ENCODE results near the gene EXOC2.

Gene EXOC2

DNA sequence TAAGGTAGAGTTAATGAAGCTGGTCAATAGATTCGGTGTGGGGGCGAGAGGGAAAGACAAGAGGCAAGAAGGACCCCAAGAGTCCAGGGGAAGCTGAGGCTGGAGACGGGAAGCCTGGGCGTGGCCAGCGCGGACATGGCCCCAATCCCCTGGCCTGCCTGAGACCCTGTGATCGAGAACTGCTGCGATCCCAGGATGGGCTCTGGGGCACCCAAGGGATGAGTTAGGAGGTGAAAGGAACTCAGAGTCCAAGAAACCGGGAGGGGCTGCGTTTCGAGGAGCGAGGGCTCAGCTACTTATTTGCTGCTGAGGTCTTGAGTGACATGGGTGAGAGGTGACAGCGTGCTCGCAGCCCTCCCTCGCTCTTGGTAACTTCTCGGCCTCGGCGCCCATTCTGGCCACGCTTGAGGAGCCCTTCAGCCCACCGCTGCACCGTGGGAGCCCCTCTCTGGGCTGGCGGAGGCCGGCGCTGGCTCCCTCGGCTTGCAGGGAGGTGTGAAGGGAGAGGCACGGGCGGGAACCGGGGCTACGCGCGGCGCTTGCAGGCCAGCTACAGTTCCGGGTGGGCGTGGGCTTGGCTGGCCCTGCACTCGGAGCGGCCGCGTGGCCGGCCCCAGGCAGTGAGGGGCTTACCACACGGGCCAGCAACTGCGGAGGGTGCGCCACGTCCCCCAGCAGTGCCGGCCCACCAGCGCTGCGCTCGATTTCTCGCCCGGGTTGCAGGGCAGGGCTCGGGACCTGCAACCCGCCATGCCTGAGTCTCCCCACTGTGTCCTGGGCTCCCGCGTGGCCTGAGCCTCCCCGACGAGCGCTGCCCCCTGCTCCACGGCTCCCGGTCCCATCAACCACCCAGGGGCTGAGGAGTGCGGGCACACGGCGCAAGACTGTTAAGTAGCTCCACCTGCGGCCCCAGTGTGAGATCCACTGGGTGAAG lies 243.2 kb downstream of the EXOC2 start:
- Histone ChIP-seq H3K27me3 (ENCODE audit: low read depth) (no peaks in the 10 kb centered on the region), H3K4me1 (no peaks in the 10 kb centered on the region)
- in situ Hi-C loops (cut with MboI; ENCODE audit: low sequenced_read_pairs): no loop called here

DNA sequence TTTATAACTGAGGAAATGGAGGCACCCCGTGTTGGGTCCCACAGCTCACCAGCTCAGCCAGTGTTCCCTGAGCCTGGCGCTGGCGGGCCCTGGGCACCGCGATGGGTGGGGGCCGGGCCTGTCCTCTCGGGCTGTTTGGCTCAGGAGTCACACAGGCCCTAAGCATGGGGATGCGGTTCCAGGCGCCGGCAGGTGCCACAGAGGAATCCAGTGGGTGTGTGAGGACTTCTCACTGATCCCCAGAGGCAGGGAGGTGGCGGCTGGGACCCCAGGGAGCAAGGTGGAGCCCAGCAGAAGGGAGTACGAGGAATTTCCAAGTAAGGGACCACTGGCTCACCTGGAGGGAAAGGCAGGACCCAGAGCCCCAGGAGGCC lies 243.9 kb downstream of the EXOC2 start:
- H3K27me3 ChIP-seq (ENCODE audit: low read depth): no peaks in the 10 kb centered on the region
- no peak for DNase-seq (ENCODE audit: low spot score in 2 of 2)
- H3K9me3 ChIP-seq: no peaks in the 10 kb centered on the region
- H3K4me1 ChIP-seq: no peaks in the 10 kb centered on the region
- H3K36me3 ChIP-seq (replicated peaks): no peaks in the 10 kb centered on the region
- in situ Hi-C loops (cut with MboI; ENCODE audit: low sequenced_read_pairs): no loop called here
- no peak overlapping the region for H3K4me3 ChIP-seq

More for the DNA sequence above, 243.2 kb downstream of the EXOC2 start:
- H3K4me3 ChIP-seq: no peak overlapping the region
- DNase-seq (ENCODE audit: low spot score in 2 of 2): no peak
- no peaks in the 10 kb centered on the region for H3K9me3 ChIP-seq
- no peaks in the 10 kb centered on the region for H3K36me3 ChIP-seq (replicated peaks)

DNA sequence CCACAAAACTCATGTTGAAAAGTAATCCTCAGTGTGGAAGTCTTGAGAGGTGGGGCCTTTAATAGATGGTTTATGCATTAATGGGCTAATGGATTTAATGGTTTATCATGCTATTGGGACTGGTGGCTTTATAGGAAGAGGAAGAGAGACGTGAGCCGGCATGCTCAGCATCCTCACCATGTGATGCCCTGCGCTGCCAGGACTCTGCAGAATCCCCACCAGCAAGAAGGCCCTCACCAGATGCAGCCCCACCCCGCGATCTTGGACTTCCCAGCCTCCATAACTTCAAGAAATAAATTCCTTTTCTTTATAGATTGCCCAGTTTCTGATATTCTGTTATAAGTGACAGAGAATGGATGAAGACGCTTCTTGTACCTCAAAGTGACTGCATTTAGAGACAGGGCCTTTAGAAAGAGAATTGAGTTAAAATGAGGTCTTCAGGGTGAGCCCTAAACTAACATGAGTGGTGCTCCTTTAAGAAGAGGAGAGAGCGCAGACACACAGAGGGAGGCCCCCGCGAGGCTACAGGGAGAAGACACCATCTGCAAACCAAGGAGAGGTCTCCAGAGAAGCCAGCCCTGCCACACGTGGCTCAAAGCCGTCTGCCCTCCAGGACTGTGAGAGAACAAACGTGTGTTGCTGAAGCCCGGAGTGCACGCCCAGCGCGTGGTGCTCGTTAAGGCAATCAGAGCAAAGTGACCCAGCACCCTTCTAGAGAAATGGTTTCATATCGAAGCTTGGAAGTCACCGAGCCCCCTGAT lies 244.5 kb downstream of the EXOC2 start:
- H3K9me3 ChIP-seq: no peaks in the 10 kb centered on the region
- H3K27me3 ChIP-seq (ENCODE audit: low read depth): no peaks in the 10 kb centered on the region
- H3K4me1 ChIP-seq: no peaks in the 10 kb centered on the region
- in situ Hi-C loops (cut with MboI; ENCODE audit: low sequenced_read_pairs): no loop called here
- H3K4me3 ChIP-seq: no peak overlapping the region
- no peaks in the 10 kb centered on the region for H3K36me3 ChIP-seq (replicated peaks)
- no peak for DNase-seq (ENCODE audit: low spot score in 2 of 2)

DNA sequence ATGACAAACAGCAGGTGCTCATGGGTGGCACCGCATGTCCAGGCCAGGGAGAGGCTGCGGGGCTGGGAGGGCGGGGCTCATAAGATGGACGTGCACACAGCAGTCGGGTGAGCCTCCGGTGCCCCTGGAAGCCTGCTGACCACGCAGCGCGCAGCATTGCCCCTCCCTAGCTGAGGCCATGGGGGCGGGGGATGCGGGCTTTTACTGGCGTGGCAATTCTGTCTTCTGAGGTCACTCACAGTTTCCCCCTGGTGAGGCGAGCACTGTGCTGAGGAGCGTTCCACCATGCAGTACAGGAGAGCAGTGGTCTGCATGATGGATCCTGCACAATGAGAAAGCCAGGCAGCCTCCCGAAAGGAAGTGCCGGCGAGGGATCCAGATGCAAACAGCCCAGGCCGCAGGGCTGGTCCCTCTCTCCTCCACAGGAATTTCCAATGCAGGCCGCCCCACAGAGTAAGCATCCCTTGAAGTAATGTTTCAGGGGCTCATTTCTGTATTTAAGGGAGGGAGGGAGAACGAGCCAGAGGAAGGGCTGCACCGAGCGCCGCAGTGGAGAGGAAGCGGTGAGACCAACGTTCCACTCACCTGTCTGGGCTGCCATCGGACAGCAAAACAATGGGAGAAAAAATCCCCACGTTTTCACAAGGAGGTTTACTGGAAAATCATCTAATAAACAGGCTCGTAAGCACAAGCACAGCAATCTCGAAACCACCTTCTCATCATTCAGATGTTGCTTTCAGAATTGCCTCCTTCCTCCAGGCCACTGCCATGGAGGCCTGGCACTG lies 245.4 kb downstream of the EXOC2 start:
- H3K36me3 ChIP-seq (replicated peaks): no peaks in the 10 kb centered on the region
- no peaks in the 10 kb centered on the region for H3K9me3 ChIP-seq
- no peak overlapping the region for H3K4me3 ChIP-seq
- no peak for DNase-seq (ENCODE audit: low spot score in 2 of 2)
- no peaks in the 10 kb centered on the region for H3K27me3 ChIP-seq (ENCODE audit: low read depth)
- H3K4me1 ChIP-seq: no peaks in the 10 kb centered on the region
- in situ Hi-C loops (cut with MboI; ENCODE audit: low sequenced_read_pairs): no loop called here

DNA sequence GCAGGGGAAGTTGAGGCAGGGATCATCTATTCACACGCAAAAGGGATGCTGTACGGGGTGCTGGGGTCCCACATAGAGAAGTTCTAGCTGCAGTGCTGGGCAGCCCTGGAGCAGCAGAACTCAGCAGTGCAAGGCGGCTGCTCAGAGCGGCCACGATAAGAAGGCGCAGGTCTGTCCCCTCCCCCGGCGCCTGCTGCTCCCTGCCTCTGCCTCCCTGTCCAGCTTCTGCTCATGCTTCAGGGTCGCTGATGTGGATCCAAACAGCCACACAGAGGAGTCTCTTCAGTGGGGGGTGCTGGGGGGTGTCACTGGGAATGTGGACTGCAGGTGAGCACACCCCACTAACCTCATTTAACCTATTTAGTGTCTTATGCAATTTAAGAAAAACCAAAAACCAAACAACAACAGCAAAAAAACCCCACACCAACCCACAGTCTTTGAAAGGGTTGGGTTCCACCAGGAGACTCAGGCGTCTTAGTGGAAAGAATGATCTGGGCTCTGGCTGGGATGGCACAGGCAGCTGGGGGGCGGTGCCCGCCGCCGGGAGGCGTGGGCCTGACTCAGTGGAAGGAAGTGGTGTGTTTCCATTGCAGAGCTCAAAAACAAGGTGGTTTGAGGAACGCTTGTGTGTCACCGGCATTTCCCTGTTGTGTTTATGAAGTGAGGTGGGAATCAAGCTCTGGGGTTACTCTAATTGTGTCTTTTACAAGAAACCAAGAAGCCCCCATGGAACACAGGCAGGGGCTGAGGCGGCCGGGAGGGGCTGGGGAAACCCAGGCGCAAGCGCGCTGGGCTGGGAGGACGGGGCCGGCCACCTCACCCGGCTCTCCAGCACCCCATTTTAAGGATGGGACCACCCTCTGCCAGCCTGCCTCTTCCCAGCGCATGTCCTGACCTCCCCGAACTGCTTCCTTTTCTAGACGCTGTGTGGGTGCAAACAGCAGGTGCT lies 246.2 kb downstream of the EXOC2 start:
- H3K9me3 ChIP-seq: no peaks in the 10 kb centered on the region
- no peak for DNase-seq (ENCODE audit: low spot score in 2 of 2)
- H3K36me3 ChIP-seq (replicated peaks): no peaks in the 10 kb centered on the region
- no peak overlapping the region for H3K4me3 ChIP-seq
- no peaks in the 10 kb centered on the region for H3K4me1 ChIP-seq
- in situ Hi-C loops (cut with MboI; ENCODE audit: low sequenced_read_pairs): no loop called here
- H3K27me3 ChIP-seq (ENCODE audit: low read depth): no peaks in the 10 kb centered on the region

DNA sequence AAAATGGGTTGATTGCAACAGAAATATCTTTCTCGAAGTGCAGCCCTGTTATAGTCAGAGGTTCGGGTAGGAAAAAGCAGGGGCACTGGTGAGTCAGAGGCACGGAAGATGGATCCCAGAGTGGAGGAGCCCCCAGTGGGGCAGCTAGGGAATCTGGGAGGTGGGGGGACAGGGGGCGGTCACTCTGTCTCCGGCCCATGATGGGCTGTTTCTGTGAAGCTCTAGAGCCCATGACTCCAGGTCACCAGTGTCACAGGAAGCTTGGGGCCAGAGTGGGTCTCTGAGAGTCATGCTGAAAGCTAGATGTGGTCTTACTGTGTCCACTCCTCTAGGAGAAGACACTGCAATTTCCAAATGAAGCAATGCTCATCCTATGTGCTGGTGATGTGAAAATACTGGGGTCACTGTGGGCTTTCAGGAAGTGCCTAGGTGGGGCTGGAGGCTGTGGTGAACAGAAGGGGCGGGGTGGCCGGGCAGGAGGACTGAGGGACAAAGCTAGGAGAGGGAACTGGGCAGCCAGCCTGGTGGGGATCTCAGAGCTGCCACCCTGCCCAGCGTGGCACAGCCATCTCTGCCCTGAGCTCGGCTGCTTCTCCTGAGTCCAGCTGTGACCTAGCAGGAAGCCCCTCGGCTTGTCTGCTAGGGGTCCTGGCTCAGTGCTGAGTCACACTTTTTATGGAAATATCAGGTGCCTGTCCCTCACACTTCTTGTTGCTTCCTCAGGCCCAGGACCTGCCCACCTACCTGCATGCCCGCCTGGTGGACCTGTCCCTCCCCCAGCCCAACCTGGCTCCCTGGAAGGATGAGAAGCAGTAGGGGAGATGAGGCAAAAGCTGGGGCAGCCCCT lies 247.1 kb downstream of the EXOC2 start:
- no peaks in the 10 kb centered on the region for H3K4me1 ChIP-seq
- no peak overlapping the region for H3K4me3 ChIP-seq
- in situ Hi-C loops (cut with MboI; ENCODE audit: low sequenced_read_pairs): no loop called here
- H3K36me3 ChIP-seq (replicated peaks): no peaks in the 10 kb centered on the region
- no peaks in the 10 kb centered on the region for H3K9me3 ChIP-seq
- no peaks in the 10 kb centered on the region for H3K27me3 ChIP-seq (ENCODE audit: low read depth)
- no peak for DNase-seq (ENCODE audit: low spot score in 2 of 2)

DNA sequence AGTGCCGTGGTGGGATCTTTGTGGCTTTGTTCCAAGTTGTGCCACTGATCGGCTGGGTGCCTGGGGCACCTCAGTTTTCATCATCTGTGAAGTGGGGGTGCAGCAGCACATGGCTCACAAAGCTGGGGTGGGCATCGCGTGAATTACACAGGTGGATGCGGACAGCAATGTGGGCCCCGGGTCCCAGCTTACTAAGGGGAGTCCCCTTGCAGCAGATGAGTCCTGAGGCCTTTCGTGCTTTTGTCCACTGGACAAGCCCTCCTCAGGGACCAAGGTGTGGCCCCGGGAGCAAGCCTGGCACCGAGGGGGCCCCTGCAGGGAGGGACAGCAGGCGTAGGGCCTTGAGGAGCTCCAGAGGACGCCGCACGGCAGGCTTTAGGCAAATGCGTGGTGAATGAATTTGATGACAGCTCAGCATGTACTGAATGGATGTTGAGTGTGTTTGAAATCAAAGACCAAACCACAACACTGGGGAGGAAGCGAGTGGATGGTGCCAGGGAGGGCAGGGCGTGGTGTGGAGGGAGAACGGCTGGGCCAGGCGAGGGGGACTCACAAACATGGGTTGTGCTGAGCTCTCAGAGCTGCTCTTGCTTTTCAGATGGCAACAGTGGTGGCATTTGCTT lies 248.2 kb downstream of the EXOC2 start:
- in situ Hi-C loops (cut with MboI; ENCODE audit: low sequenced_read_pairs): no loop called here
- no peak for DNase-seq (ENCODE audit: low spot score in 2 of 2)
- Histone ChIP-seq H3K36me3 (replicated peaks) (no peaks in the 10 kb centered on the region), H3K9me3 (no peaks in the 10 kb centered on the region), H3K4me3 (no peak overlapping the region), H3K4me1 (no peaks in the 10 kb centered on the region), H3K27me3 (ENCODE audit: low read depth) (no peaks in the 10 kb centered on the region)

DNA sequence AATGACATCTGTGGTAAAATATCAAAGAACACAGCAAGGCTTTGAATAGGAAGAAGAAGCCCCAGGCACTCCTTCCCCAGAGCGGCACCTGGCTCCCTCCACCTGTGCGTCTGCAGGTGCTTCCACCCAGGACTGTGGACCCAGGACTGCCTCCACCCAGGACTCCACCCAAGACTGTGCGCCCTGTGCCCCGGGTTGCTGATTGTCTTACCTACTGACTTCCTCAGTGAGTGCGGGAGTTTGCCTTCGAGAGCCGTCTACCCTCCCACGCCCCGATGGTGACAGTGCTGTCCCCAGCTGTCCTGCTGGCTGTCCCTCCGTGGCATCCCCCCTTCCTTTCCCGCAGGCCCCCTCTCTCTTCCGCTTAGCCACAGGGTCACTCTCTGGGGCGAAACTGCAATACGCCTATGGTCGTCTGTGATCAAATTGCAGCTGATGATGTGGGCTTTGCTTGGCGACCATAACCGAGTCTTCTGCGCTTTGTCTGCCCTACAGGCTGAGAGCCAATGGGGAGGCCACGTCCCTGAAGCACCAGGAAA lies 249.2 kb downstream of the EXOC2 start:
- in situ Hi-C loops (cut with MboI; ENCODE audit: low sequenced_read_pairs): no loop called here
- no peaks in the 10 kb centered on the region for H3K27me3 ChIP-seq (ENCODE audit: low read depth)
- no peaks in the 10 kb centered on the region for H3K36me3 ChIP-seq (replicated peaks)
- DNase-seq (ENCODE audit: low spot score in 2 of 2): no peak
- H3K4me3 ChIP-seq: no peak overlapping the region
- H3K9me3 ChIP-seq: no peaks in the 10 kb centered on the region
- no peaks in the 10 kb centered on the region for H3K4me1 ChIP-seq

DNA sequence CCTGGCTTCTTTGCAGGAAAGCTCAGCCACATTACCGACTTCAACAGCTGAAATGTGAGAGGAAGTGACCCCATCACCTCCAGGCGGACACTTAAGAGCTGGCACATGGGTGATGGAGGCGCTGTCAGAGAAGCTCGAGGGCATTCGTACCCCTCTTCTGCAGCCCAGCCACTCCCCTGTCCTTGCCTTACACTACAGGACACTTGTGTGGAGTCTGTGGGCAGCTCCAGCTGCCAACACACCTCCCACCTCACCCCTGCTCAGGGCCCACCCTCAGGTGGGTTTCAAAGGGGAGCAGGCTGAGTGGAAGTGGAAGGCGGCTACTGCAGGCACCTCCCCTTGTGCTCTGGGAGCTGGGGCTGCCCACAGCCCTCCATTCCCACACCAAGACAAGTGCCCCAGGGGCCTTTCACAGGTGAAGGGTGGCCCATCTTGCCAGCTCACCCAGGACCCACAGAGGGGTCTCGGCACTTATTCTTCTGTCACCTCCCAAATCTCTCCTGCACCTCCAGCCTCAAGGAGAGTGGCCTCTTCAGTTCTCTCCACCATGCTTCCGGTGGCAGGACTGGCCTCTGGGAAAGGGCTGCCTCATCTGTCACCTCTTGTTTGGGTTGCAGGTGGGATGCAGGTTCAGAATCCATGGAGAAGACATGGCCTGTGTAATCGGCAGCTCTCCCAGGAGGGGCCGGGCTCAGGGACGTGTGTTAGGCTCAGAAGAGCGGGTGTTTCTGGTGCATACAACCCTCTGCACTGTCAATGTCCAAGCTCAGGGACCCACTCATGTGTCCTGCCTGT lies 251.6 kb downstream of the EXOC2 start:
- in situ Hi-C loops (cut with MboI; ENCODE audit: low sequenced_read_pairs): no loop called here
- Histone ChIP-seq H3K36me3 (replicated peaks) (no peaks in the 10 kb centered on the region), H3K4me1 (no peaks in the 10 kb centered on the region), H3K27me3 (ENCODE audit: low read depth) (no peaks in the 10 kb centered on the region), H3K9me3 (no peaks in the 10 kb centered on the region), H3K4me3 (no peak overlapping the region)
- no peak for DNase-seq (ENCODE audit: low spot score in 2 of 2)

DNA sequence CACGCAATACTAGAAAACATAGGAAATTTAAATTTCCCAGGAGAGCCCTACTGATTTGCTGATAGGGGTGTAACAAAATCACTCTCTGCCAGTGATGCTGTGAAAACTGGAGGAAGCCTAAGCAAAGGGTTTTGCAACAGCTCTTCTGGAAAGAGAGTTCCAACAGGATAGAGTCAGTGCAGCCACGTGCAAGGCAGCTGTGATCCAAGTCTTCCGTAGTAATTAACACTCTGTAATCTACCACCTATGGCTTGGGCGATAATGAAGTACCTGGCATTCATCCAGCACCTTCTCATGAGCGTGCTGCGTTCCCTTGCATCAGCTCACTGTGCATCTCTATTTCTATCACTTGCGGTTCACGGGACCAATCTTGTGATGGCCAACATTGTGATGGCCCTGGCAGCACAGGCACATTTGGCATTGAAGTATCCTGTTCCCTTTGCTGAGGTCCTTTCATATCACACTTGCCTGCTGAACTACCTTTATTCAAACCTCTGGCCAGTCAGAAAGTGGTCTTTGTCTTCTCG lies 253.2 kb downstream of the EXOC2 start:
- H3K4me3 ChIP-seq: no peak overlapping the region
- in situ Hi-C loops (cut with MboI; ENCODE audit: low sequenced_read_pairs): no loop called here
- H3K4me1 ChIP-seq: no peaks in the 10 kb centered on the region
- no peaks in the 10 kb centered on the region for H3K27me3 ChIP-seq (ENCODE audit: low read depth)
- H3K36me3 ChIP-seq (replicated peaks): no peaks in the 10 kb centered on the region
- no peak for DNase-seq (ENCODE audit: low spot score in 2 of 2)
- H3K9me3 ChIP-seq: no peaks in the 10 kb centered on the region

DNA sequence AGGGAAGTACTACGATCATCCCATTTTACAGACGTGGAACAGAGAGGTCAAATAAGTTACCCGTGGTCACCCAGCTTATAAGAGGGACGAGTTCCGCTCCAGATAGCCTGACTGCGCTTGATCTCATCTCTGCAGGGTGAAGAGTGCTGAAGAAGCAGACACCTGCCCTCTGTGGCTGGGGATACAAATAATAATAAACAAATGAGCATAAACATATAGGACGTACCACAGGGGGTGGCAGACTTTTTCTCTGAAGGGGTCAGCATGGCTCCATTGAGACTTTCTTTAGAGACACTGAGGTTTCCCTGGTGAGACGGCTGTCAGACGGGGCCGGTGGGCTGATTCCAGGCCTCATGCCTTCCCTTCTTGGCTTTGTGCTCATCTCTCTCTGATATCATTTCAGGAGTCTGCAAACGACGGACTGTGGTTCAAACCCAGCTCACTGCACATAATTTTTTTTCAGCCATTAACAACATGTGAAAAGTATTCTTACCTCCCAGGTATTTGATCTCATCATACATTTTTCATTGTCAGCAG lies 254.2 kb downstream of the EXOC2 start:
- Histone ChIP-seq H3K4me1 (no peaks in the 10 kb centered on the region), H3K9me3 (no peaks in the 10 kb centered on the region), H3K36me3 (replicated peaks) (no peaks in the 10 kb centered on the region), H3K4me3 (no peak overlapping the region), H3K27me3 (ENCODE audit: low read depth) (no peaks in the 10 kb centered on the region)
- in situ Hi-C loops (cut with MboI; ENCODE audit: low sequenced_read_pairs): no loop called here
- DNase-seq (ENCODE audit: low spot score in 2 of 2): no peak
